Measurements from ENCODE around the gene IRAK1. TPM values are rescaled to one million over a fixed set of nuclear protein-coding genes. Genes with fewer than 3 reads are reported as not detected.

Gene IRAK1
- total and polyA plus RNA-seq, 2 donors: 9.5 to 67.2 TPM

- DNase-seq (ENCODE audit: extremely low spot score): no peak
- WGBS: 89% methylated on average over 13 of the region's 14 CpGs
- Histone ChIP-seq H3K4me3 (ENCODE audit: low read depth, low read length) (no peak overlapping the region), H3K4me1 (ENCODE audit: insufficient read depth) (no peaks in the 10 kb centered on the region), H3K27ac (ENCODE audit: low read depth) (no peak overlapping the region), H3K36me3 (ENCODE audit: insufficient read depth) (no peaks in the 10 kb centered on the region)
These were observed 55.6 kb downstream of the IRAK1 start for GRCh38 chrX:153964105-153964504.

- WGBS: 90% methylated on average over 12 of the region's 12 CpGs
- Histone ChIP-seq H3K27ac (ENCODE audit: low read depth) (no peak overlapping the region), H3K4me1 (ENCODE audit: insufficient read depth) (no peaks in the 10 kb centered on the region), H3K36me3 (ENCODE audit: insufficient read depth) (no peaks in the 10 kb centered on the region), H3K4me3 (ENCODE audit: low read depth, low read length) (no peak overlapping the region)
- DNase-seq (ENCODE audit: extremely low spot score): no peak
These were observed 56.2 kb downstream of the IRAK1 start for GRCh38 chrX:153963546-153963945.

GRCh38 chrX:153961292-153961691 is 58.4 kb downstream of the IRAK1 start:
- 85% methylated on average over 11 of the region's 11 CpGs for WGBS
- no peak overlapping the region for H3K4me3 ChIP-seq (ENCODE audit: low read depth, low read length)
- H3K4me1 ChIP-seq (ENCODE audit: insufficient read depth): no peaks in the 10 kb centered on the region
- no peak for DNase-seq (ENCODE audit: extremely low spot score)
- H3K27ac ChIP-seq (ENCODE audit: low read depth): no peak overlapping the region
- no peaks in the 10 kb centered on the region for H3K36me3 ChIP-seq (ENCODE audit: insufficient read depth)

- WGBS: 89% methylated on average over 22 of the region's 22 CpGs
- no peak overlapping the region for H3K27ac ChIP-seq (ENCODE audit: low read depth)
- no peaks in the 10 kb centered on the region for H3K36me3 ChIP-seq (ENCODE audit: insufficient read depth)
- no peak overlapping the region for H3K4me3 ChIP-seq (ENCODE audit: low read depth, low read length)
- no peaks in the 10 kb centered on the region for H3K4me1 ChIP-seq (ENCODE audit: insufficient read depth)
- DNase-seq (ENCODE audit: extremely low spot score): no peak
These were observed 58.9 kb downstream of the IRAK1 start for GRCh38 chrX:153960786-153961185.

Small RNAs within 50 kb of the gene (small RNA-seq; reads per million reads assigned to genes)
- not detected for gene MIR3202-1

Other genes with a start within 250 kb of the IRAK1 start
- 4.3 TPM for gene SRPK3, start 238.9 kb downstream of the IRAK1 start, total RNA-seq
- gene SRPK3, start 238.9 kb downstream of the IRAK1 start, polyA plus RNA-seq: 2.3 TPM
- 21.0 TPM for gene IDH3G, start 225.5 kb downstream of the IRAK1 start, total RNA-seq
- 67.4 TPM for gene IDH3G, start 225.5 kb downstream of the IRAK1 start, polyA plus RNA-seq
- 102 TPM for gene SSR4, start 225.2 kb downstream of the IRAK1 start, total RNA-seq
- 326 TPM for gene SSR4, start 225.2 kb downstream of the IRAK1 start, polyA plus RNA-seq
- gene PDZD4, start 189.4 kb downstream of the IRAK1 start, total RNA-seq: 6.6 TPM
- 28.0 TPM for gene PDZD4, start 189.4 kb downstream of the IRAK1 start, polyA plus RNA-seq
- 5.6 TPM for gene L1CAM, start 133.7 kb downstream of the IRAK1 start, total RNA-seq
- 12.7 TPM for gene L1CAM, start 133.7 kb downstream of the IRAK1 start, polyA plus RNA-seq
- 0.53 TPM for gene AVPR2, start 115.2 kb downstream of the IRAK1 start, total RNA-seq
- gene AVPR2, start 115.2 kb downstream of the IRAK1 start, polyA plus RNA-seq: 7.7 TPM
- gene ARHGAP4, start 93.6 kb downstream of the IRAK1 start, total RNA-seq: 11.6 TPM
- 28.4 TPM for gene ARHGAP4, start 93.6 kb downstream of the IRAK1 start, polyA plus RNA-seq
- 24.7 TPM for gene NAA10, start 84.9 kb downstream of the IRAK1 start, total RNA-seq
- 139 TPM for gene NAA10, start 84.9 kb downstream of the IRAK1 start, polyA plus RNA-seq
- 4.4 TPM for gene RENBP, start 75.3 kb downstream of the IRAK1 start, total RNA-seq
- gene RENBP, start 75.3 kb downstream of the IRAK1 start, polyA plus RNA-seq: 12.1 TPM
- gene HCFC1, start 48.1 kb downstream of the IRAK1 start, total RNA-seq: 15.4 TPM
- 35.2 TPM for gene HCFC1, start 48.1 kb downstream of the IRAK1 start, polyA plus RNA-seq
- gene TMEM187, start 47.1 kb downstream of the IRAK1 start, total RNA-seq: 2.3 TPM
- 13.6 TPM for gene TMEM187, start 47.1 kb downstream of the IRAK1 start, polyA plus RNA-seq
- gene MECP2, start 77.8 kb upstream of the IRAK1 start, total RNA-seq: 30.5 TPM
- gene MECP2, start 77.8 kb upstream of the IRAK1 start, polyA plus RNA-seq: 25.9 TPM
- not detected for gene OPN1LW, start 124.3 kb upstream of the IRAK1 start, total RNA-seq
- gene OPN1LW, start 124.3 kb upstream of the IRAK1 start, polyA plus RNA-seq: not detected
- gene OPN1MW, start 162.7 kb upstream of the IRAK1 start, total RNA-seq: not detected
- not detected for gene OPN1MW, start 162.7 kb upstream of the IRAK1 start, polyA plus RNA-seq
- gene OPN1MW2, start 199.9 kb upstream of the IRAK1 start, total RNA-seq: not detected
- gene OPN1MW2, start 199.9 kb upstream of the IRAK1 start, polyA plus RNA-seq: not detected
- not detected for gene OPN1MW3, start 237.7 kb upstream of the IRAK1 start, total RNA-seq
- not detected for gene OPN1MW3, start 237.7 kb upstream of the IRAK1 start, polyA plus RNA-seq

Data from urinary bladder (tissue), 4 donors.